DND-41 (cell line): Measurements from ENCODE around the gene HBA2.

Source experiments
- EZH2 ChIP-seq: IDR thresholded peaks from 3 replicates; pipeline ENCODE4 v1.6.1; 2012; ENCODE audit warnings: borderline replicate concordance, low read depth, mild to moderate bottlenecking, moderate library complexity, low read length, inconsistent platforms; ENCODE audit not compliant: severe bottlenecking
- TF ChIP-seq, protein P1 (sequence below): IDR thresholded peaks from 2 replicates; pipeline ENCODE4 v1.5.1; 2012; ENCODE audit warnings: borderline replicate concordance, low read length, moderate library complexity, mild to moderate bottlenecking; ENCODE audit not compliant: poor library complexity, severe bottlenecking; ENCODE audit errors: extremely low read depth

DNA sequence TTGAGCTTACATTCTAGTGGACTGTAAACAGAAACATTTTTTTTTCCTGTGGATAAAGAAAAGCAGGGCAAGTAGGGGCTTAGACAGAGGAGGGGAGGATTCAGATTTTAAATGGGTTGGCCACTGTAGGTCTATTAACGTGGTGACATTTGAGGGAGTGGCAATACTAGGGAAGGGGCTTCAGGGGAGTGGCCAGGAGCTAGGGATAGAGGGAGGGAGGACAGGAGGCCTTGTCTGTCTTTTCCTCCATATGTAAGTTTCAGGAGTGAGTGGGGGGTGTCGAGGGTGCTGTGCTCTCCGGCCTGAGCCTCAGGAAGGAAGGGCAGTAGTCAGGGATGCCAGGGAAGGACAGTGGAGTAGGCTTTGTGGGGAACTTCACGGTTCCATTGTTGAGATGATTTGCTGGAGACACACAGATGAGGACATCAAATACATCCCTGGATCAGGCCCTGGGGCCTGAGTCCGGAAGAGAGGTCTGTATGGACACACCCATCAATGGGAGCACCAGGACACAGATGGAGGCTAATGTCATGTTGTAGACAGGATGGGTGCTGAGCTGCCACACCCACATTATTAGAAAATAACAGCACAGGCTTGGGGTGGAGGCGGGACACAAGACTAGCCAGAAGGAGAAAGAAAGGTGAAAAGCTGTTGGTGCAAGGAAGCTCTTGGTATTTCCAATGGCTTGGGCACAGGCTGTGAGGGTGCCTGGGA lies 13.4 kb upstream of the HBA2 start:
- TF ChIP-seq, protein P1, sequence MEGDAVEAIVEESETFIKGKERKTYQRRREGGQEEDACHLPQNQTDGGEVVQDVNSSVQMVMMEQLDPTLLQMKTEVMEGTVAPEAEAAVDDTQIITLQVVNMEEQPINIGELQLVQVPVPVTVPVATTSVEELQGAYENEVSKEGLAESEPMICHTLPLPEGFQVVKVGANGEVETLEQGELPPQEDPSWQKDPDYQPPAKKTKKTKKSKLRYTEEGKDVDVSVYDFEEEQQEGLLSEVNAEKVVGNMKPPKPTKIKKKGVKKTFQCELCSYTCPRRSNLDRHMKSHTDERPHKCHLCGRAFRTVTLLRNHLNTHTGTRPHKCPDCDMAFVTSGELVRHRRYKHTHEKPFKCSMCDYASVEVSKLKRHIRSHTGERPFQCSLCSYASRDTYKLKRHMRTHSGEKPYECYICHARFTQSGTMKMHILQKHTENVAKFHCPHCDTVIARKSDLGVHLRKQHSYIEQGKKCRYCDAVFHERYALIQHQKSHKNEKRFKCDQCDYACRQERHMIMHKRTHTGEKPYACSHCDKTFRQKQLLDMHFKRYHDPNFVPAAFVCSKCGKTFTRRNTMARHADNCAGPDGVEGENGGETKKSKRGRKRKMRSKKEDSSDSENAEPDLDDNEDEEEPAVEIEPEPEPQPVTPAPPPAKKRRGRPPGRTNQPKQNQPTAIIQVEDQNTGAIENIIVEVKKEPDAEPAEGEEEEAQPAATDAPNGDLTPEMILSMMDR, result no peak
- TF ChIP-seq EZH2, result no peak
